Stomach (tissue), 9 donors: ENCODE measurements around the gene SMYD3. TPM values are rescaled to one million over a fixed set of nuclear protein-coding genes. Genes with fewer than 3 reads are reported as not detected.

Experiments used
- DNase-seq, 2 donors: peaks; one replicate each; pipeline versions ENCODE4 v3.0.0 to v3.0.0-alpha.2; 2013 to 2019
- H3K27ac ChIP-seq, 5 donors: fragments of 200-600 bp in 4 of 5; sonication (generic) in 4 of 5; one replicate each; pipeline ENCODE4 v1.5.1; 2013 to 2019; ENCODE audit warnings: mild to moderate bottlenecking in 1 of 5, moderate library complexity in 1 of 5
- H3K27me3 ChIP-seq, 3 donors: fragments of 200-600 bp; sonication (generic); one replicate each; pipeline ENCODE4 v1.5.1; 2017 to 2019; ENCODE audit warnings: mixed run types in 1 of 3
- H3K36me3 ChIP-seq, 4 donors: fragments of 200-600 bp; sonication (generic); 1 replicate in 3 of 4; 2 replicates in 1 of 4; pipeline ENCODE4 v1.5.1; 2016 to 2019
- H3K4me1 ChIP-seq, 4 donors: fragments of 200-600 bp; sonication (generic); one replicate each; pipeline ENCODE4 v1.5.1; 2016 to 2019
- H3K4me3 ChIP-seq, 4 donors: fragments of 200-600 bp; sonication (generic) in 3 of 4; one replicate each; pipeline ENCODE4 v1.5.1; 2016 to 2019; ENCODE audit warnings: mild to moderate bottlenecking in 1 of 4
- H3K9me3 ChIP-seq, 4 donors: fragments of 200-600 bp; sonication (generic); one replicate each; pipeline ENCODE4 v1.5.1; 2016 to 2019
- CTCF ChIP-seq, 7 experiments: fragments of 450-650 bp in 4 of 7; fragments of 200-600 bp in 3 of 7; sonication (generic) in 3 of 7; IDR thresholded peaks; one replicate each; pipeline ENCODE4 v1.5.1; 2016 to 2019; ENCODE audit warnings: antibody characterized with exemption in 7 of 7, control low read depth in 2 of 7, mild to moderate bottlenecking in 1 of 7
- EP300 ChIP-seq: sonication (generic); formaldehyde crosslinking; IDR thresholded peaks from one replicate; pipeline ENCODE4 v1.6.1; 2017; ENCODE audit warnings: antibody characterized with exemption
- POLR2A ChIP-seq, 4 donors: fragments of 450-650 bp; IDR thresholded peaks; one replicate each; pipeline ENCODE4 v1.6.1; 2016; ENCODE audit warnings: antibody characterized with exemption in 4 of 4, control low read depth in 2 of 4, mild to moderate bottlenecking in 1 of 4, moderate library complexity in 1 of 4
- POLR2AphosphoS5 ChIP-seq, 3 donors: sonication (generic); formaldehyde crosslinking; IDR thresholded peaks; one replicate each; pipeline ENCODE4 v1.6.1; 2016; ENCODE audit warnings: antibody characterized with exemption in 3 of 3
- WGBS, 5 donors: extraction: QIAGEN DNeasy Blood & Tissue Kit in 3 of 5; methylation state at CpG; one replicate each; pipeline versions ENCODE4 v1.1.5 to v1.1.7; 2013 to 2018; 5-methylcytosine and 5-hydroxymethylcytosine counted together
- intact Hi-C: fragments of 100-400 bp; cut with DNase I; formaldehyde crosslinking; loops from one replicate; pipeline ENCODE4 v1.15.1; 2023; ENCODE audit warnings: low total_unique reads
- polyA plus RNA-seq, 3 donors: library from polyadenylated mRNA; stranded (reverse); fragments of 200-250 nt; gene quantifications; one replicate each; pipeline ENCODE4 v1.2.3, GENCODE V29; 2013
- total RNA-seq, 5 donors: library from RNA; depleted of rRNA; stranded (reverse); fragments of >200 nt; gene quantifications; one replicate each; pipeline versions ENCODE4 v1.1.0 to v1.2.3, GENCODE V29; 2014 to 2016
- donor health status: healthy with polysubstance abuse.
- donor health status: Bipolar disorder and iron deficiency.
- donor health status: healthy.

The SMYD3 gene
- total and polyA plus RNA-seq, 8 donors, result 6.4 to 196 (median 27.8) TPM

GRCh38 chr1:246280551-246280950, 226.5 kb downstream of the SMYD3 start:
- Histone ChIP-seq H3K4me1 (no peaks in the 10 kb centered on the region), H3K27me3 (no peaks in the 10 kb centered on the region), H3K4me3 (no peak overlapping the region), H3K27ac (no peak overlapping the region), H3K9me3 (no peaks in the 10 kb centered on the region), H3K36me3 (no peaks in the 10 kb centered on the region)
- peak in 1 of 2 donors; percentile 62 for DNase-seq
- WGBS, 5 donors, result 79 to 86% (median 84%) methylated on average over 3 of the region's 3 CpGs
- TF ChIP-seq POLR2AphosphoS5 (IDR thresholded peaks at IDR 0.05), result no peak
- TF ChIP-seq EP300, result no peak
- no peak for TF ChIP-seq CTCF (IDR thresholded peaks at IDR 0.05)
- no peak for TF ChIP-seq POLR2A (IDR thresholded peaks at IDR 0.05)
- intact Hi-C loops, result no loop called here

GRCh38 chr1:246279402-246279801, 227.7 kb downstream of the SMYD3 start:
- no peak for DNase-seq
- Histone ChIP-seq H3K36me3 (no peaks in the 10 kb centered on the region), H3K27ac (no peak overlapping the region), H3K9me3 (no peaks in the 10 kb centered on the region), H3K4me3 (no peak overlapping the region), H3K4me1 (no peaks in the 10 kb centered on the region), H3K27me3 (no peaks in the 10 kb centered on the region)
- no peak for TF ChIP-seq EP300
- no peak for TF ChIP-seq POLR2A (IDR thresholded peaks at IDR 0.05)
- TF ChIP-seq POLR2AphosphoS5 (IDR thresholded peaks at IDR 0.05), result no peak
- TF ChIP-seq CTCF (IDR thresholded peaks at IDR 0.05), result no peak
- intact Hi-C loops, result no loop called here
- 93 to 96% (median 95%) methylated on average over 5 of the region's 5 CpGs for WGBS, 5 donors

GRCh38 chr1:246278371-246278770, 228.7 kb downstream of the SMYD3 start:
- intact Hi-C loops, result no loop called here

GRCh38 chr1:246275036-246275435, 232.0 kb downstream of the SMYD3 start:
- WGBS, 5 donors, result 92 to 100% (median 97%) methylated on average over 3 of the region's 3 CpGs

More at GRCh38 chr1:246278371-246278770, 228.7 kb downstream of the SMYD3 start:
- TF ChIP-seq EP300, result no peak
- no peak for TF ChIP-seq POLR2AphosphoS5 (IDR thresholded peaks at IDR 0.05)
- no peaks in the 10 kb centered on the region for H3K4me1 ChIP-seq
- H3K27me3 ChIP-seq, result no peaks in the 10 kb centered on the region
- H3K4me3 ChIP-seq, result no peak overlapping the region
- peak in 1 of 2 donors; percentile 22 for DNase-seq
- H3K9me3 ChIP-seq, result no peaks in the 10 kb centered on the region
- 95 to 99% (median 97%) methylated on average over 6 of the region's 6 CpGs for WGBS, 5 donors
- no peaks in the 10 kb centered on the region for H3K36me3 ChIP-seq
- H3K27ac ChIP-seq, result no peak overlapping the region

More at GRCh38 chr1:246275036-246275435, 232.0 kb downstream of the SMYD3 start:
- no peak overlapping the region for H3K27ac ChIP-seq
- no peaks in the 10 kb centered on the region for H3K9me3 ChIP-seq
- no peak overlapping the region for H3K4me3 ChIP-seq
- DNase-seq, result no peak
- no peak for TF ChIP-seq CTCF (IDR thresholded peaks at IDR 0.05)
- TF ChIP-seq POLR2AphosphoS5 (IDR thresholded peaks at IDR 0.05), result no peak
- no peak for TF ChIP-seq EP300
- TF ChIP-seq POLR2A (IDR thresholded peaks at IDR 0.05), result no peak
- H3K4me1 ChIP-seq, result no peaks in the 10 kb centered on the region
- no peaks in the 10 kb centered on the region for H3K27me3 ChIP-seq
- intact Hi-C loops, result no loop called here
- H3K36me3 ChIP-seq, result no peaks in the 10 kb centered on the region
